Measurements from ENCODE around the gene TMEM260. TPM values are rescaled to one million over a fixed set of nuclear protein-coding genes. Genes with fewer than 3 reads are reported as not detected.
A peak's percentile ranks its signal among the peaks of the same experiment; 100 is the strongest.

The TMEM260 gene
- total RNA-seq, 3 donors from 2014 or later (not counting 1 experiment from before 2014, with no cell fraction given) = 16.7 to 21.3 (median 20.5) TPM

- H3K36me3 ChIP-seq (ENCODE audit: control insufficient read depth, insufficient read depth, low read length) = no peaks in the 10 kb centered on the region
- peak overlapping the region in 1 of 2 donors; percentile 12 for H3K27ac Mint-ChIP-seq
- H3K4me3 ChIP-seq (ENCODE audit: low read length) = no peak overlapping the region
- no peaks in the 10 kb centered on the region for H3K27me3 Mint-ChIP-seq (ENCODE audit: low read depth in 2 of 2)
- H3K27me3 ChIP-seq (ENCODE audit: control insufficient read depth, insufficient read depth, low read length) = no peaks in the 10 kb centered on the region
- H3K4me1 Mint-ChIP-seq = no peaks in the 10 kb centered on the region
- no peaks in the 10 kb centered on the region for H3K9me3 Mint-ChIP-seq
- no peak overlapping the region for H3K4me3 Mint-ChIP-seq
- H3K27ac ChIP-seq (ENCODE audit: low read length) = no peak overlapping the region
- TF ChIP-seq, protein P1, sequence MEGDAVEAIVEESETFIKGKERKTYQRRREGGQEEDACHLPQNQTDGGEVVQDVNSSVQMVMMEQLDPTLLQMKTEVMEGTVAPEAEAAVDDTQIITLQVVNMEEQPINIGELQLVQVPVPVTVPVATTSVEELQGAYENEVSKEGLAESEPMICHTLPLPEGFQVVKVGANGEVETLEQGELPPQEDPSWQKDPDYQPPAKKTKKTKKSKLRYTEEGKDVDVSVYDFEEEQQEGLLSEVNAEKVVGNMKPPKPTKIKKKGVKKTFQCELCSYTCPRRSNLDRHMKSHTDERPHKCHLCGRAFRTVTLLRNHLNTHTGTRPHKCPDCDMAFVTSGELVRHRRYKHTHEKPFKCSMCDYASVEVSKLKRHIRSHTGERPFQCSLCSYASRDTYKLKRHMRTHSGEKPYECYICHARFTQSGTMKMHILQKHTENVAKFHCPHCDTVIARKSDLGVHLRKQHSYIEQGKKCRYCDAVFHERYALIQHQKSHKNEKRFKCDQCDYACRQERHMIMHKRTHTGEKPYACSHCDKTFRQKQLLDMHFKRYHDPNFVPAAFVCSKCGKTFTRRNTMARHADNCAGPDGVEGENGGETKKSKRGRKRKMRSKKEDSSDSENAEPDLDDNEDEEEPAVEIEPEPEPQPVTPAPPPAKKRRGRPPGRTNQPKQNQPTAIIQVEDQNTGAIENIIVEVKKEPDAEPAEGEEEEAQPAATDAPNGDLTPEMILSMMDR (IDR thresholded peaks at IDR 0.05) = no peak
- H3K9me3 ChIP-seq (ENCODE audit: control insufficient read depth, insufficient read depth, low read length) = no peaks in the 10 kb centered on the region
- DNase-seq = no peak
- ATAC-seq = no peak
- H3K4me1 ChIP-seq (ENCODE audit: control insufficient read depth, insufficient read depth, low read length) = no peaks in the 10 kb centered on the region
- intact Hi-C loops (cut with micrococcal nuclease) = no loop called here
- peaks cover 9% of the 10 kb centered on the region for H3K36me3 Mint-ChIP-seq
Measured at GRCh38 chr14:56650979-56651378, 71.4 kb downstream of the TMEM260 start.

- no peak for DNase-seq
- intact Hi-C loops (cut with micrococcal nuclease) = no loop called here
- H3K4me3 Mint-ChIP-seq = no peak overlapping the region
Measured at GRCh38 chr14:56657604-56658003, 78.0 kb downstream of the TMEM260 start.

GRCh38 chr14:56659378-56659777, 79.8 kb downstream of the TMEM260 start:
- intact Hi-C loops (cut with micrococcal nuclease) = no loop called here
- H3K27ac ChIP-seq (ENCODE audit: low read length) = no peak overlapping the region
- no peaks in the 10 kb centered on the region for H3K4me1 Mint-ChIP-seq
- H3K36me3 ChIP-seq (ENCODE audit: control insufficient read depth, insufficient read depth, low read length) = no peaks in the 10 kb centered on the region
- TF ChIP-seq, protein P1 (IDR thresholded peaks at IDR 0.05) = no peak
- no peaks in the 10 kb centered on the region for H3K27me3 ChIP-seq (ENCODE audit: control insufficient read depth, insufficient read depth, low read length)
- no peaks in the 10 kb centered on the region for H3K9me3 Mint-ChIP-seq
- H3K4me1 ChIP-seq (ENCODE audit: control insufficient read depth, insufficient read depth, low read length) = no peaks in the 10 kb centered on the region
- H3K9me3 ChIP-seq (ENCODE audit: control insufficient read depth, insufficient read depth, low read length) = no peaks in the 10 kb centered on the region
- no peak for DNase-seq
- no peak overlapping the region for H3K4me3 Mint-ChIP-seq
- H3K36me3 Mint-ChIP-seq = no peaks in the 10 kb centered on the region
- no peak overlapping the region for H3K4me3 ChIP-seq (ENCODE audit: low read length)
- no peak for ATAC-seq
- WGBS (ENCODE audit: insufficient coverage) = 49% methylated on average over 7 of the region's 8 CpGs
- peaks cover 0 to 2% of the 10 kb centered on the region in 2 donors for H3K27me3 Mint-ChIP-seq (ENCODE audit: low read depth in 2 of 2)
- no peak overlapping the region for H3K27ac Mint-ChIP-seq

More at GRCh38 chr14:56657604-56658003, 78.0 kb downstream of the TMEM260 start:
- H3K9me3 ChIP-seq (ENCODE audit: control insufficient read depth, insufficient read depth, low read length) = no peaks in the 10 kb centered on the region
- no peaks in the 10 kb centered on the region for H3K4me1 ChIP-seq (ENCODE audit: control insufficient read depth, insufficient read depth, low read length)
- Mint-ChIP-seq H3K27me3 (ENCODE audit: low read depth in 2 of 2) (no peaks in the 10 kb centered on the region), H3K4me1 (no peaks in the 10 kb centered on the region), H3K36me3 (no peaks in the 10 kb centered on the region), H3K9me3 (no peaks in the 10 kb centered on the region), H3K27ac (no peak overlapping the region)
- no peak overlapping the region for H3K4me3 ChIP-seq (ENCODE audit: low read length)
- H3K27me3 ChIP-seq (ENCODE audit: control insufficient read depth, insufficient read depth, low read length) = no peaks in the 10 kb centered on the region
- H3K27ac ChIP-seq (ENCODE audit: low read length) = no peak overlapping the region
- H3K36me3 ChIP-seq (ENCODE audit: control insufficient read depth, insufficient read depth, low read length) = no peaks in the 10 kb centered on the region
- WGBS (ENCODE audit: insufficient coverage) = 71% methylated on average over 2 of the region's 2 CpGs
- ATAC-seq = no peak
- TF ChIP-seq, protein P1 (IDR thresholded peaks at IDR 0.05) = no peak

GRCh38 chr14:56659964-56660551, 80.5 kb downstream of the TMEM260 start:
- Mint-ChIP-seq H3K4me3 (no peak overlapping the region), H3K9me3 (no peaks in the 10 kb centered on the region), H3K27me3 (ENCODE audit: low read depth in 2 of 2) (peaks cover 0 to 3% of the 10 kb centered on the region in 2 donors), H3K4me1 (no peaks in the 10 kb centered on the region), H3K27ac (no peak overlapping the region), H3K36me3 (no peaks in the 10 kb centered on the region)
- Histone ChIP-seq H3K27me3 (ENCODE audit: control insufficient read depth, insufficient read depth, low read length) (no peaks in the 10 kb centered on the region), H3K4me1 (ENCODE audit: control insufficient read depth, insufficient read depth, low read length) (no peaks in the 10 kb centered on the region), H3K4me3 (ENCODE audit: low read length) (no peak overlapping the region), H3K27ac (ENCODE audit: low read length) (no peak overlapping the region), H3K9me3 (ENCODE audit: control insufficient read depth, insufficient read depth, low read length) (no peaks in the 10 kb centered on the region), H3K36me3 (ENCODE audit: control insufficient read depth, insufficient read depth, low read length) (no peaks in the 10 kb centered on the region)
- TF ChIP-seq, protein P1 (IDR thresholded peaks at IDR 0.05) = no peak
- intact Hi-C loops (cut with micrococcal nuclease) = loop anchor here (1.0 kb wide), 1 partner anchor 657 kb away; no protein-coding TSS in a partner anchor
- no peak for ATAC-seq
- DNase-seq = peak in 1 of 2 donors; percentile 15
- 59% methylated on average over 4 of the region's 7 CpGs for WGBS (ENCODE audit: insufficient coverage)
